Adrenal gland (tissue), 5 donors: ENCODE data around the gene ERBB4.

Experiments used
- POLR2A ChIP-seq, 2 donors: fragments of 450-650 bp; IDR thresholded peaks; one replicate each; pipeline ENCODE4 v1.6.1; 2017; ENCODE audit warnings: antibody characterized with exemption in 2 of 2, mild to moderate bottlenecking in 2 of 2, moderate library complexity in 1 of 2
- TF ChIP-seq, protein P1 (sequence below), 6 experiments: fragments of 450-650 bp in 4 of 6; fragments of 200-600 bp in 2 of 6; sonication (generic) in 1 of 6; IDR thresholded peaks; 1 replicate in 5 of 6; 2 replicates in 1 of 6; pipeline versions ENCODE4 v1.5.1 to v1.8.0; 2016 to 2021; ENCODE audit warnings: antibody characterized with exemption in 6 of 6, mild to moderate bottlenecking in 2 of 6, moderate library complexity in 1 of 6
- donor health status: DM: no; HTN: no; CAD: no.

DNA sequence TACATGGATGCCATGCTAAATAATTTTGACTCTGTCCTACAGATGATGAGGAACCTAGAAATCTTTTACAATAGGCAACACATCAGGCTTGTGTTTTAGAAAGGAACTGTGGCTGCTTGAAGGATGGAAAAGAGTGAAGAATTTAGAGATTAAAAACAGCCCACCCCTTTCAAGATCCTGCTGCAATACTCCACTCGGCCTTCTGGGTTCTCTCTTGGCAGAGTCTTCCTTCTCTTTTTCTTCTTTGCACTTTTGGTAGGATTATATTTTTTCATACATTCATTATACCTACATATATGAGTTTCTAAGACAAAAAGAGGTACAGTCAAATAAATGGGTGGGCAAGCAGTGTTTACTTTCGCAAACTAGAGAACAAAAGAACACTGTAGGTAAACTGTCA lies 474.3 kb downstream of the ERBB4 start:
- TF ChIP-seq, protein P1, sequence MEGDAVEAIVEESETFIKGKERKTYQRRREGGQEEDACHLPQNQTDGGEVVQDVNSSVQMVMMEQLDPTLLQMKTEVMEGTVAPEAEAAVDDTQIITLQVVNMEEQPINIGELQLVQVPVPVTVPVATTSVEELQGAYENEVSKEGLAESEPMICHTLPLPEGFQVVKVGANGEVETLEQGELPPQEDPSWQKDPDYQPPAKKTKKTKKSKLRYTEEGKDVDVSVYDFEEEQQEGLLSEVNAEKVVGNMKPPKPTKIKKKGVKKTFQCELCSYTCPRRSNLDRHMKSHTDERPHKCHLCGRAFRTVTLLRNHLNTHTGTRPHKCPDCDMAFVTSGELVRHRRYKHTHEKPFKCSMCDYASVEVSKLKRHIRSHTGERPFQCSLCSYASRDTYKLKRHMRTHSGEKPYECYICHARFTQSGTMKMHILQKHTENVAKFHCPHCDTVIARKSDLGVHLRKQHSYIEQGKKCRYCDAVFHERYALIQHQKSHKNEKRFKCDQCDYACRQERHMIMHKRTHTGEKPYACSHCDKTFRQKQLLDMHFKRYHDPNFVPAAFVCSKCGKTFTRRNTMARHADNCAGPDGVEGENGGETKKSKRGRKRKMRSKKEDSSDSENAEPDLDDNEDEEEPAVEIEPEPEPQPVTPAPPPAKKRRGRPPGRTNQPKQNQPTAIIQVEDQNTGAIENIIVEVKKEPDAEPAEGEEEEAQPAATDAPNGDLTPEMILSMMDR (IDR thresholded peaks at IDR 0.05) = no peak
- TF ChIP-seq POLR2A (IDR thresholded peaks at IDR 0.05) = no peak
